Stimulated activated naive B cell treated with anti-CD40 and anti-IgM and Interleukin-4, amounts not matched to agents 10 μg/mL and 1 μg/mL and 100 μg/mL, for 72 hours (primary cell): Measurements from ENCODE around the gene ABCD2.
"Not testable (repeated sequence)": the region's sequence is repeated elsewhere in the genome, so short reads cannot be mapped to it uniquely, and the experiment has no call there.

Experiments
- ATAC-seq, 2 donors: fragments of 150-1000 bp; cut with Tn5 transposase; replicated peaks; 2 replicates each; pipeline ENCODE4 v1.10.0; 2021; ENCODE audit warnings: moderate library complexity in 1 of 2
- DNase-seq: peaks from one replicate; pipeline ENCODE4 v3.0.0; 2021
- H3K27ac Mint-ChIP-seq: one replicate; pipeline ENCODE4 v1.8.0; 2022; ENCODE audit warnings: mild to moderate bottlenecking, mixed read lengths
- H3K27me3 Mint-ChIP-seq, 2 donors: one replicate each; pipeline ENCODE4 v1.8.0; 2022; ENCODE audit warnings: mixed read lengths in 2 of 2
- H3K36me3 Mint-ChIP-seq, 2 donors: one replicate each; pipeline ENCODE4 v1.8.0; 2022; ENCODE audit warnings: mixed read lengths in 2 of 2, mild to moderate bottlenecking in 1 of 2
- H3K4me1 Mint-ChIP-seq, 2 donors: one replicate each; pipeline ENCODE4 v1.8.0; 2022; ENCODE audit warnings: mixed read lengths in 2 of 2, mild to moderate bottlenecking in 1 of 2
- H3K4me3 Mint-ChIP-seq, 2 donors: one replicate each; pipeline ENCODE4 v1.8.0; 2022; ENCODE audit warnings: mild to moderate bottlenecking in 2 of 2, mixed read lengths in 2 of 2, moderate library complexity in 1 of 2
- H3K9me3 Mint-ChIP-seq, 2 donors: one replicate each; pipeline ENCODE4 v1.8.0; 2022; ENCODE audit warnings: mixed read lengths in 2 of 2, mild to moderate bottlenecking in 1 of 2

The ABCD2 gene

DNA sequence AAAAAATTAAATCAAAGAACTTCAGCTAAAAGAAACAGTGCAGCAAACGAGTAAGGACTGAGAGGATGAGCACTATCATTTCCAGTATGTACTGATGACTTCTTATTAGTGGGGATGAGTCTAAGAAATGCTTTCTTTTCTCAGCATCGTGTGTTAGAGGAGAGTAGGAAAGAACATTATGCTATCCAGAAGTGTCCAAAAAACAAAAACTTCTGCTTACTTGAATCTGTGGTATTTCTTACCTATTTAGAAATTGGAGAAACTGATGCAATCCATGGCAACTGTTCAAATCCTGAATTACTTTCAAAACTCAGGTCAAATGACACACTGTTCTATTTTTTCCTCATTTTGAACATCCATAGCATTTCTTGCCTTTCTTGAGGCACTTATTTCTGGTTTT is 23.7 kb downstream of the ABCD2 start:
- no peaks in the 10 kb centered on the region for H3K36me3 Mint-ChIP-seq
- no peaks in the 10 kb centered on the region for H3K27me3 Mint-ChIP-seq
- DNase-seq (no peak), ATAC-seq (no peak)
- H3K9me3 Mint-ChIP-seq: no peaks in the 10 kb centered on the region
- H3K4me3 Mint-ChIP-seq: no peak overlapping the region
- H3K4me1 Mint-ChIP-seq: no peaks in the 10 kb centered on the region
- no peak overlapping the region for H3K27ac Mint-ChIP-seq

DNA sequence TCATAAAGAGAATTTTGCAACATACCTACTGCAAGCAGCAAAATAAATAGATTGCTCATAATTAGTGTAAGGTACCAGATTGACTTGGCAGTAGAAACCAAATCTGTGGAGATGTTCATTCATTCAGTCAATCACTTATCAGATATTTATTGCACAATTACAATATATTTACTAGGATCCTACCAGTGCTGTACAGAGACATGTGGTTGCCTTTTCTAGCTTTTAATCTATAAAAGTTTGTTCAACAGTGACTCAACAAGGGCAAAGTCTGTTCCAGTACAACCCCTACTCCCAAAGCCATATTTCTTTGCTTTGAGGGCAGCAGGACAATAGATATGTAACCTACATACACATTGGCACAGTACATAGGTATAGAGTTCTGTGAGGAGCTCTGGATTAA is 27.3 kb downstream of the ABCD2 start:
- ATAC-seq: no peak
- Mint-ChIP-seq H3K4me3 (no peak overlapping the region), H3K27ac (no peak overlapping the region), H3K36me3 (no peaks in the 10 kb centered on the region), H3K27me3 (no peaks in the 10 kb centered on the region), H3K4me1 (no peaks in the 10 kb centered on the region), H3K9me3 (no peaks in the 10 kb centered on the region)
- DNase-seq: no peak

DNA sequence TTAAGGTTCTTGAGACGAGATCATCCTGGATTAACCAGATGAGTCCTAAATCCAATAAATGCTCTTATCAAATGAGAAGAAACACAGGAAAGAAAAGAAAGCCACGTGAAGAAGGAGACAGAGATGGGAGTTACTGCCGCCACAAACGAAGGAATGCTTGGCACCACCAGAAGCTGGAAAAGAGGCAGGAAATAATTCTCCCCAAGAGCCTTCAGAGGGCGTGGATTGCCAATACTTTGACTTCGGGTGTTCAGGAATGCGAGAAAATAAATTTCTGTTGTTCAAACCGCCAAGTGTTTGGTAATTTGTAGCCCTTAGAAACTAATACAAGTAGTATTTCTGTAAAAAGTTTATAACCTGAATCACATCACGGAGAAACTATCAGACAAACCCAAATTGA is 31.3 kb downstream of the ABCD2 start:
- Mint-ChIP-seq H3K4me3 (no peak overlapping the region), H3K36me3 (no peaks in the 10 kb centered on the region), H3K27ac (no peak overlapping the region), H3K27me3 (no peaks in the 10 kb centered on the region), H3K4me1 (no peaks in the 10 kb centered on the region), H3K9me3 (no peaks in the 10 kb centered on the region)
- ATAC-seq: no peak
- DNase-seq: no peak

DNA sequence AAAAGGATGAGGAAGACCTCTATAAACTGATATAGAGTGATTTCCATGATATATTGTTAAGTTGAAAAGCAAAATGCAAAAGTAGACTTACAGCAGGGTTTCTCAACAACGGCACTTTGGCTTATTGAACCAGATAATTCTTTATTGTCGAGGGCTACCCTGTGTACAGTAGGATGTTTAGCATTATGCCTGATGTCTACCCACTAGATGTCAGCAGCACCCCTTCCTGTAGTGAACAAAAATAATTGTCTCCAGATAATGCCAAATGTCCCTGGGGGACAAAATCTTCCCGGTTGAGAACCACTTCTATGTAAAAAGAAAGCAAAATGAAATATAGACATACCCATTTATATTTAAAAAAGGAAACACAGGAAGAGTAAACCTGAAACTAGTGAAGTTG is 32.4 kb downstream of the ABCD2 start:
- Mint-ChIP-seq H3K36me3 (no peaks in the 10 kb centered on the region), H3K4me1 (no peaks in the 10 kb centered on the region), H3K4me3 (no peak overlapping the region), H3K27me3 (no peaks in the 10 kb centered on the region), H3K9me3 (no peaks in the 10 kb centered on the region), H3K27ac (no peak overlapping the region)
- DNase-seq (no peak), ATAC-seq (peak; percentile 59 to 71)

DNA sequence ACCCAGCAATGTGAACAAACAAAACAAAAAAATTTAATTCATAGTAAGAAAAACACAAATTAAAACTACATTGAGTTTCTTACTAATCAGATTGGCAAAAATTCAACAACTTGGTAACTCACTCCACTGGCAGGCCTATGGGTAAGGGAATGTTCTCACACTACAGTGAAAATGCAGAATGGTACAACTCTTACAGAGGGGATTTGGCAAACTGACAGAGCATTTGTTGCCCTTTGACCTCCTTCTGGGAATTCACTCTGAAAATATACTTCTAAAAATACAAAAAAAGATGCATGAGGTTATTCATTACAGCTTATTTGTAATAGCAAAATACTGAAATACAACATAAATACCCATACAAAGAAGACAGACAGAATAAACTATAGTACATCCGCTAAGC is 32.8 kb downstream of the ABCD2 start:
- H3K4me3 Mint-ChIP-seq: no peak overlapping the region
- no peaks in the 10 kb centered on the region for H3K36me3 Mint-ChIP-seq
- DNase-seq: no peak
- no peak overlapping the region for H3K27ac Mint-ChIP-seq
- H3K27me3 Mint-ChIP-seq: no peaks in the 10 kb centered on the region
- H3K9me3 Mint-ChIP-seq: no peaks in the 10 kb centered on the region
- no peak for ATAC-seq
- no peaks in the 10 kb centered on the region for H3K4me1 Mint-ChIP-seq

DNA sequence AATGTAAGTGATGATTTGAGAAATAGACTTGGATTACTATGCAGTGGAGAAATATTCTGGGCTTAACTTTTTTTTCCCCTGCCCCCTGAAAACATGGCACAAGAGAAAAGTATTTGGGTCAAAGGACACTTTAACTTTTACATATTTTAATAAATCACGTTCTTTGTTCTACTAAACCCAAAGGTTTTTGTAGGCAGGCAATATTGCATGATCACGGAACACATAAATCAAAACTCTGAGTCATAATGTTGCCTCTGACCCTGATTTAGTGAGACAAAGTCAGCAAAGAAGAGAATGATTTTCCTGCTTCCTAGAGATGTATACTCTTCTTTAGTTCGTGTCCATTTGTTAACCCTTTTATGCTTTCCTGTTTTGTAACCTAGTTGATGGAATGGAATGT is 38.0 kb downstream of the ABCD2 start:
- H3K4me3 Mint-ChIP-seq: no peak overlapping the region
- DNase-seq: no peak
- H3K27me3 Mint-ChIP-seq: no peaks in the 10 kb centered on the region
- H3K36me3 Mint-ChIP-seq: no peaks in the 10 kb centered on the region
- H3K27ac Mint-ChIP-seq: no peak overlapping the region
- no peaks in the 10 kb centered on the region for H3K4me1 Mint-ChIP-seq
- no peaks in the 10 kb centered on the region for H3K9me3 Mint-ChIP-seq
- no peak for ATAC-seq

DNA sequence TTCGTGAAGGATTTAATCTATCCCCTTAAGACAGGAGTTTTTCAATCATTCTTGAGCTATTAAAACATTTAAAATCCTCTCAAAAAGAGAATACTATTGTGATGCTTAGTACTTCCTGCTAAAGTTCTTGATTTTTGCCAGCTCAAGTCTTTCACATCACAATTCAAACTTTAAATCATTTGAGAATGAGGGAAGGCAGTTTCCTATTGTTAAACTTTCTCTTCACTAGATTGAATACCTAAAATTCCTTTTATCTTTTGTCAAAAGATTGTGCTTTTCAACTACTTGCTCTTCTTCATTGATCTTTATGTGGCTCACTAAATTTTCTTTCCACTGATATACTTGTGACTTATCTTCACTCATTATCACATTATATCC is 44.1 kb downstream of the ABCD2 start:
- H3K4me1 Mint-ChIP-seq: peaks cover 0 to 3% of the 10 kb centered on the region in 2 donors
- no peak overlapping the region for H3K4me3 Mint-ChIP-seq
- H3K27ac Mint-ChIP-seq: no peak overlapping the region
- no peak for ATAC-seq
- no peaks in the 10 kb centered on the region for H3K27me3 Mint-ChIP-seq
- no peak for DNase-seq
- no peaks in the 10 kb centered on the region for H3K9me3 Mint-ChIP-seq
- no peaks in the 10 kb centered on the region for H3K36me3 Mint-ChIP-seq

DNA sequence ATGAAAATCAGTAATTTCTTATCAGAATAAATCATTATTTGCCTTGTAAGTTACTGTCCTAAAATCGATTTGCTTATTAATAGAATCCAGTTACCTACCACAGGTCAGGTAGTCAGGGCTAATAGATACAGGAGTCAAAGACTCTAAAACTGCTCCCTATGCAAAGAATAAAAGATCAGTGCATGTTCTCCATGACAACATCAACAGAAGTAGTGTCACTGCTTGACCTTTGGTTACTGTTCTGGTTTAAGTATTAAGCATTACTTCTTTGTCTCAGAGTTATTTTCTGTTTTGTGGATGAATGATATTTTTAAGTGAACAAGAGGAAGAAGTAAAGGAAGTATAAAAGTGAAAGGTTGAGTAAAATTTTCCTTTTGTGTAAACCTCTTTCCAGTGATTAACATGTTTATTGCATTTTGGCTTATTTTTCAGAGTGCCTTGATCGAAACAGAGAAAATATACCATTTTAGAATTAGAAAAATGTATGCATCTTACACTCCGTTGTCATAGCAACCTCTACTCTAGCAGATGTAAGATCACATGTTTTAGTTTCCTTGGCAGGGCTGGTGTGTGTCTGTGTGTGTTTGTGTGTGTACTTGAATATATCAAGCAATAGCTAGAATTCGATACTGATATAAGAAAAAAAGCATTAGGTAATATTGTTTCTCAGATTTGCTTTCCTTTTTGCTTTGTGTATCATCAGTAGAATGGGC is 44.7 kb downstream of the ABCD2 start:
- H3K9me3 Mint-ChIP-seq: no peaks in the 10 kb centered on the region
- no peaks in the 10 kb centered on the region for H3K27me3 Mint-ChIP-seq
- peaks cover 0 to 3% of the 10 kb centered on the region in 2 donors for H3K4me1 Mint-ChIP-seq
- DNase-seq (no peak), ATAC-seq (peak in 1 of 2 donors; percentile 36)
- H3K4me3 Mint-ChIP-seq: no peak overlapping the region
- H3K36me3 Mint-ChIP-seq: no peaks in the 10 kb centered on the region
- H3K27ac Mint-ChIP-seq: peak overlapping the region; percentile 87

DNA sequence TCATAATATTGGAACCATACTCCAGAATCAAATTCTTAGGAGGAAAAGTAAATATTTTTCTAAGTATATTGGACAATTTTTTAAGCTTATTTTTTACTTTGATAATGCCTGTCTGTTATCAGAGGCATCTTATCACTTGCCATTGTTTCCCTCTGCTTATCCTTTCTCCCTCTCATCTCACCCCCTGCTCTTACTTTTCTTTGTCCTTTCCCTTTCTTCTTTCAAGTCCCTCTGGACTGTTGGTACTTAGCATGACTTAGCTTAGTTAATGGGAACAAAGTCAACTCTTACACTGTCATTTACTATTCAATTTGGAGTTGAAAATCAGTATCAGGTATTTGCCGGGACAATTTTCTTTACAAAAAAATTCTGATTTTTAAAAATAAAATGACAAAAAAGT is 45.2 kb downstream of the ABCD2 start:
- no peak overlapping the region for H3K4me3 Mint-ChIP-seq
- ATAC-seq (no peak), DNase-seq (no peak)
- H3K36me3 Mint-ChIP-seq: peaks cover 3 to 5% of the 10 kb centered on the region in 2 donors
- peaks cover 0 to 3% of the 10 kb centered on the region in 2 donors for H3K4me1 Mint-ChIP-seq
- no peak overlapping the region for H3K27ac Mint-ChIP-seq
- peaks cover 0 to 2% of the 10 kb centered on the region in 2 donors for H3K9me3 Mint-ChIP-seq
- no peaks in the 10 kb centered on the region for H3K27me3 Mint-ChIP-seq

DNA sequence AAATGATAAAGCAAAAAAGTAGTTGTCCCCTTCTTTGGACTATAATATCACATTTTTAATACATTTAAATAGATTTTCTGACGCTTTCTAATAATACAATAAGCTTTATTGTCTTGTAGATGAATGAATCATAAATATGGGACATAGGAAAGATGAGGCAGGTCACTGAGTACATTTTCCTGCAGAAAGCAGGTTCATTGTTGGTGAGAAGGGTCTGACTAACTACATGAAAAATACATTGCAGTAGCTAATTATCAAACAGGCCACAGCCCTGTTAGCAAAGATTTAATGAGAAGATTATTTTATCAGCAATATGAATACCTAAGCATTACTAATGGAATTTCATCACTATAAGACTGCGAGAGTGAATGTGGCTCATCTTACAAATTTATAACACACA is 45.6 kb downstream of the ABCD2 start:
- Mint-ChIP-seq H3K4me3 (no peak overlapping the region), H3K9me3 (peaks cover 0 to 2% of the 10 kb centered on the region in 2 donors), H3K27me3 (no peaks in the 10 kb centered on the region), H3K4me1 (peaks cover 0 to 3% of the 10 kb centered on the region in 2 donors), H3K27ac (no peak overlapping the region), H3K36me3 (peaks cover 4 to 6% of the 10 kb centered on the region in 2 donors)
- DNase-seq: no peak
- no peak for ATAC-seq

DNA sequence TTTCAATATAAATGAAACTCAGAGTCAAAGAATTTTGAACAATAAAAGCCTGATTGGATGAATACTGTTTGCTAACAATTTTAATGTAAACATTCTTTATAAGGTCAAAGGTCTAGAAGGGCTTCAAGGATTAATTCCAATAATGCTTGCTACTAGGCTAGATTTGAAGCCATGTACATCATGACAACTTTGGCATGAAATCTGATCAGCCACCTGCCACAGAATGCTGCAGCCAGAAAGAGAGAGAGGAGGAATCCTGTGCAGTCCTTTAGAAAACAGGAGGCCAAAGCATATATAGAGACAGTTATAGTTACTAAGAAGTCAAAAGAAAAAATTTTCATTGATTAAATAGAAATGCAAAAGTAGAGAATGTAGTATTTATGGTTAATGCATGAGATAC is 47.1 kb downstream of the ABCD2 start:
- peaks cover 0 to 3% of the 10 kb centered on the region in 2 donors for H3K4me1 Mint-ChIP-seq
- ATAC-seq: no peak
- H3K36me3 Mint-ChIP-seq: peaks cover 6% of the 10 kb centered on the region in 2 donors
- no peak overlapping the region for H3K4me3 Mint-ChIP-seq
- H3K27me3 Mint-ChIP-seq: no peaks in the 10 kb centered on the region
- H3K27ac Mint-ChIP-seq: no peak overlapping the region
- DNase-seq: no peak
- peaks cover under 1 to 3% of the 10 kb centered on the region in 2 donors for H3K9me3 Mint-ChIP-seq

DNA sequence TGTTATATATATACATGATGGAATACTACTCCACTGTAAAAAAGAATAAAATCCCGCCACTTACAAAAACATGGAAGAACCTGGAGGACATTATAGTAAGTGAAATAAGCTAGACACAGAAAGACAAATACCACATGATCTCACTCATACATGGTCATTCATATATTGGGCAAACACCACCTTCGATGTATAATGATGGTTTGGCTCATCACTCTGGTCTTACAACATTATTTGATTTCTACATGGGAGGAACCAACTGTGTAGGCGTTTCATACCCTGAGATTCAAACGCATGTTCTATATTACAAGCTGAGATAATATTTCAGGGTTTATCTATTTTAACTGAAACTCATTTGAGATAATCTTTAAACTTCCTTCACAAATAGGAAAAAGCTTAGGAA is 48.3 kb downstream of the ABCD2 start:
- H3K27me3 Mint-ChIP-seq: no peaks in the 10 kb centered on the region
- H3K4me3 Mint-ChIP-seq: no peak overlapping the region
- ATAC-seq (no peak), DNase-seq (no peak)
- peaks cover 6% of the 10 kb centered on the region in 2 donors for H3K36me3 Mint-ChIP-seq
- peaks cover 9 to 10% of the 10 kb centered on the region in 2 donors for H3K9me3 Mint-ChIP-seq
- no peak overlapping the region for H3K27ac Mint-ChIP-seq
- H3K4me1 Mint-ChIP-seq: peaks cover 0 to 3% of the 10 kb centered on the region in 2 donors

DNA sequence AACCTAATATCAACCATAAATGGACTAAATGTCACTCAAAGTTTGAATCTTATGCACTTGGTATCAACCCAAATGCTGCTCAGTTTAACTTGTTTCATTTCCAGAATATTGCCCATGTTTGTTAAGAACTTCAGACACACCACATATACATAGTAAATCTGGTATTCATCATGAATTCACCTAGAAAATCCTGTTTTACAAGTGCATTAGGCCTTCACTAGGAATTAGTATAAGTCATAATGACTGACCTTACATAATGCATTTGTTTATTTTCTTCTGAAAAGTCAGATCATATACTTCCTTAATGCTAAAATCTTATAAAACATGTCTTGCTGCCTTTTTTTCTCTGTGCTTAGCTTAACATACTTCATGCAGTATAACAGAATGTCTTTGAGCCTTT is 66.1 kb downstream of the ABCD2 start:
- Mint-ChIP-seq H3K27ac (no peak overlapping the region), H3K27me3 (no peaks in the 10 kb centered on the region), H3K4me3 (no peak overlapping the region), H3K4me1 (no peaks in the 10 kb centered on the region), H3K36me3 (peaks cover 6 to 18% of the 10 kb centered on the region in 2 donors), H3K9me3 (peaks cover under 1 to 10% of the 10 kb centered on the region in 2 donors)
- ATAC-seq (no peak), DNase-seq (no peak)

DNA sequence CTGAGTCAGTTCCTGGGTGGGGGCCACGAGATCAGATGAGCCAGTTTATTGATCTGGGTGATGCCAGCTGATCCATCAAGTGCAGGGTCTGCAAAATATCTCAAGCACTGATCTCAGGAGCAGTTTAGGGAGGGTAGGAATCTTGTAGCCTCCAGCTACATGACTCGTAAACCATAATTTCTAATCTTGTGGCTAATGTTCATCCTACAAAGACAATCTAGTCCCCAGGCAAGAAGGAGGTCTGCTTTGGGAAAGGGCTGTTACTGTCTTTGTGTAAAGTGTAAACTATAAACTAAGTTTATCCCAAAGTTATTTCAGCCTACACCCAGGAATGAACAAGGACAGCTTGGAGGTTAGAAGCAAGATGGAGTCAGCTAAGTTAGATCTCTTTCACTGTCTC is 75.4 kb downstream of the ABCD2 start:
- H3K4me1 Mint-ChIP-seq, H3K9me3 Mint-ChIP-seq, ATAC-seq, DNase-seq, H3K27me3 Mint-ChIP-seq, H3K4me3 Mint-ChIP-seq, H3K36me3 Mint-ChIP-seq, H3K27ac Mint-ChIP-seq: not testable (repeated sequence)

DNA sequence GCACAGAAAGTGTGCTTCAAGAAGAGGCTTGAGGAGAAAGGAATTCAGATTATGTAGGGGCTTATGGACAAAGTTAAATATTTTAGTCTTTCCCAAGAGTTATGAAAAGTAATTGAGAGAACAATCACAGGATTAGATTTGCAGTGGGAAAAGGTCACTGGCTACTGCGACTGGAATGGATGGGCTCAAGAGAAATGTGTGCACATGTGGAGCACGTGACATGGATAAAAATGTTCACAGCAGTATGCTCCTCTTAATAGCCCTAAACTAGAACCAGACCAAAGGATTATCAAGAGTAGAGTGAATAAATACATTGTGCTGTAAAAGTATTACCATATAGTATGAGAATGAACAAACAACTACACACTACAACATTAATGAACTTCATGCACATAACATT is 78.1 kb downstream of the ABCD2 start:
- ATAC-seq (no peak), DNase-seq (no peak)
- H3K4me3 Mint-ChIP-seq: no peak overlapping the region
- no peak overlapping the region for H3K27ac Mint-ChIP-seq
- no peaks in the 10 kb centered on the region for H3K36me3 Mint-ChIP-seq
- no peaks in the 10 kb centered on the region for H3K27me3 Mint-ChIP-seq
- H3K9me3 Mint-ChIP-seq: no peaks in the 10 kb centered on the region
- H3K4me1 Mint-ChIP-seq: no peaks in the 10 kb centered on the region

DNA sequence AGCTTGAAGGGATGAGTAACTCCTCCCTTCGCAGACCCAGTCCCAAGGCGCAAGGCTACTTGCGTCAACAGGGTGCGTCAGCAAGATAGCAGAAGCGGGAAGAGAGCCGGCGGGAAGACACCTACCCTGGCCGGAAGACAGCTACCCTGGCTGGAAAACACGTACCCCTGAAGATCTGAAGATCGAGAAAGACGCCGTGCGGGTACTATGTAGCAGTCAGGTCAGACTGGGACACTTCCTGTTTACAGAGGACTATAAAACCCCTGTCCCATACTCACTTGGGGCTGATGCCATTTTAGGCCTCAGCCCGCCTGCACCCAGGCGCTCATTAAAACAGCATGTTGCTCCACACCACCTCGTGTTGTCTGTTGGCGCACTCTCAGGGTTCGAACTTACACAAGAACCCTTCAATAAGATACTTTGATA is 80.9 kb downstream of the ABCD2 start:
- Mint-ChIP-seq H3K27ac (no peak overlapping the region), H3K27me3 (no peaks in the 10 kb centered on the region), H3K36me3 (no peaks in the 10 kb centered on the region), H3K9me3 (no peaks in the 10 kb centered on the region), H3K4me3 (no peak overlapping the region), H3K4me1 (no peaks in the 10 kb centered on the region)
- no peak for DNase-seq
- no peak for ATAC-seq
